ENCODE measurements around the gene HOXC12.
A peak's percentile ranks its signal among the peaks of the same experiment; 100 is the strongest.

Gene HOXC12

DNA sequence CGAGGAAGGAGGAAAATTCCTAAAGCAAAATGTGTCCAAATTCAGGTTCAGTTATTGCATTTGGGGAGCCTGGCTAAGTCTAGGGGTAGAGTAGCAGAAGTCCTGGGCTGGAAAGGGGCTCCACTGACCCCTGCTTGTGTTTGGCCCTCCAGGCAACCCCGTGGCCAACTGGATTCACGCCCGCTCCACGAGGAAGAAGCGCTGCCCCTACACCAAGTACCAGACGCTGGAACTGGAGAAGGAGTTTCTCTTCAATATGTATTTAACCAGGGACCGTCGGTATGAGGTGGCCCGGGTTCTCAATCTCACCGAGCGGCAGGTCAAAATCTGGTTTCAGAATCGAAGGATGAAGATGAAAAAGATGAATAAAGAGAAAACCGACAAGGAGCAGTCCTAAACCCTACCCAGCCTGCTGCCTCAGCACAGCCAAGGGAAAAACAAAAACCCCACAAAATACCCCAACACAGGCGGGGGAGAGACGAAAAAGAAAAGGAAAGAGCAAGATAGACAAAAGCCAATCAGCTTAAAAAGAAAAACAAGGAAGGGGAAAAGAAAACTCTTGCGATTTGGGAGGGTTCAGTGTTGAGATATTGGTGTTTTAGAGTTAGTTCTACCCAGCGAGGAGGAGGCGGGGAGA is 47.7 kb downstream of the HOXC12 start:
- Histone ChIP-seq H4K20me1 (peaks cover 96% of the 10 kb centered on the region), H3K4me1 (peaks cover 4% of the 10 kb centered on the region; the same call in 1 of the 2 replicates), H3K36me3 (no peaks in the 10 kb centered on the region), H3K27me3 (peaks cover 100% of the 10 kb centered on the region), H3K9ac (no peak overlapping the region), H3K4me3 (no peak overlapping the region), H3K9me3 (peaks cover 5% of the 10 kb centered on the region; the same call in 1 of the 2 replicates), H3K4me2 (no peak overlapping the region), H3K27ac (no peak overlapping the region)
- TF ChIP-seq Cebpa-rat (IDR thresholded peaks at IDR 0.05), result no peak

DNA sequence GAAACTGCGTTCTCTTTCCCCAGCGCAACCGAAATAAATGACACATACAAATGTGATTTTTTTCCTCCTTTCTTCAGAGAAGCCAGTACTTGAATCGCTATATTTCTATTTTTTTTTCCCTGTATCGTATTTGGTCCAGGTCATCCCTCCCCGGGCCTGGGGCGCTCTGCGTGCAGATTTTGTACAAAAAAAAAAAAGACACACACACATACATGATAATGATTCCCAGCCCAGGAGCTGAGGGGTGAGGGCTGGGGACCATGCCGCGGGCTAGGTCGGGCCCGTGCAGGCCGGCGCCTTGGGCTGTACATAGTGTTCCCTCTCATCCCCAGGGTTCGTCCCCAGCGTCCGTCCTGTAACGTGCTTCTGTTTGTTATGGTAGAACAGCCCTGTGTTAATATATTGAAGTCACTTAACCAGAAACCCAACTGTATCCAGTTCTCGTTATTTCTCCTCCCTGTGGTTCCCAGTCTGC is 48.2 kb downstream of the HOXC12 start:
- Histone ChIP-seq H3K4me2 (no peak overlapping the region), H3K36me3 (no peaks in the 10 kb centered on the region), H3K27me3 (peaks cover 100% of the 10 kb centered on the region), H3K4me1 (peaks cover 4% of the 10 kb centered on the region; the same call in 1 of the 2 replicates), H3K9ac (no peak overlapping the region), H4K20me1 (peaks cover 96% of the 10 kb centered on the region), H3K4me3 (no peak overlapping the region), H3K27ac (no peak overlapping the region), H3K9me3 (peaks cover 5% of the 10 kb centered on the region; the same call in 1 of the 2 replicates)
- no peak for TF ChIP-seq Cebpa-rat (IDR thresholded peaks at IDR 0.05)

DNA sequence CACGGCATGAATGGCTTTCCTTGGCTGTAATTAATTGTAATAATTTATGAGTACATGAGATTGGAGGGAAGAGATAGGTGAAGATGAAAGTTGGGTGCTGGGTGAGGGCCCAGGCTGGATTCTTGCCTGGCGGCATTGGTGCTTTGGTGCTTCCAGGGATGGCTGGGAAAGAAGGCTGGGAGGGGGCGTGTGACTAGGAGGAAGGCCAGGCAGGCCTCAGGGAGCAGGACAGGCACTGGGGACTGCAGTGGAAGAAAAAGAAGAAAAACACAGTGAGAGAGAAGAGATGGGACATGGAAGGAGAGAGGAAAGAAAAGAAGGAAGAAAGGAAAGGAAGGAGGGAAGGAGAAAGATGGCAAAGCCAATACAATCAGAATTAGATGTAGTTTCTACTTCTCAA is 48.9 kb downstream of the HOXC12 start:
- Histone ChIP-seq H3K36me3 (no peaks in the 10 kb centered on the region), H4K20me1 (peaks cover 95% of the 10 kb centered on the region), H3K9ac (no peak overlapping the region), H3K9me3 (peaks cover 5% of the 10 kb centered on the region; the same call in 1 of the 2 replicates), H3K27me3 (peaks cover 100% of the 10 kb centered on the region), H3K27ac (no peak overlapping the region), H3K4me1 (peaks cover 4% of the 10 kb centered on the region; the same call in 1 of the 2 replicates), H3K4me3 (no peak overlapping the region), H3K4me2 (no peak overlapping the region)
- no peak for TF ChIP-seq Cebpa-rat (IDR thresholded peaks at IDR 0.05)

DNA sequence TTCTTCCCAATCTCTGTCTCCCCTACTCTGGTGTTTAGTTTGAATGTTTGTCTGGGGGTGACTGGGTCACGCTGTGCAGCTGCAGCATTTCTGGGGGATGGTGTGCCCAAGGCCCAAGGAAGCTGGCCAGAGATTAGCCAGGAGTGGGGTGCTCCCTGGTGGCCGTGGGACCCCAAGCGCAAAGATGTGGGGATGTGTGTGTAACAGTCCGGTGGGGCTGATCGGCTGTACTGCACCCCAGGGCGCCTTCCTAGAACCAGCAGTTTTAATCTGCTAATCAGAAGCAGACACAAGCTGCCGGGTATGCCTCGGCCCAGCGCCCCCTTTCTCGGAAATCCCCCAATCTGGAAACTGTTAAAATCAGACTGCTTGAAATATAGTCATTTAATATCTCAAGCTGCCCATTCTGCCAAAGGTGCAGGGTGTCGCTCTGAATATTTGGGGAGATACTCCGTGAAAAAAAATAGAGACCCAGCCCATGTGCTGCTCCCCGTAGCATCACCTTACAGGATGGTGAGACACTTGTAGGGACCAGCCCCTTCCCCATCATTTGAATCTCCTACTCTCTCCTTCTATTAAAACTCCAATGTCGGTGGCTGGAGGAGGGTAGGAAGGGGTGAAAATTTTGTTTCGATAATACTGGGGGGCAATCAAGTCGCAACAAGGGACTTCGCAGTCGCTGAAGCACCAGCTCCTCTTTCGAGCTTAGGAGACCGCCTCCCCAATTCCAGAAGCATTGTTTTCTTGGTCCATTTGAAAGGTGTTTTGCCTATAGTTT is 49.5 kb downstream of the HOXC12 start:
- Histone ChIP-seq H3K36me3 (no peaks in the 10 kb centered on the region), H3K9ac (no peak overlapping the region), H4K20me1 (peaks cover 93% of the 10 kb centered on the region), H3K9me3 (peaks cover 5% of the 10 kb centered on the region; the same call in 1 of the 2 replicates), H3K27me3 (peaks cover 100% of the 10 kb centered on the region), H3K4me2 (no peak overlapping the region), H3K4me3 (no peak overlapping the region), H3K4me1 (peaks cover 4% of the 10 kb centered on the region; the same call in 1 of the 2 replicates), H3K27ac (no peak overlapping the region)
- TF ChIP-seq Cebpa-rat (IDR thresholded peaks at IDR 0.05), result no peak

DNA sequence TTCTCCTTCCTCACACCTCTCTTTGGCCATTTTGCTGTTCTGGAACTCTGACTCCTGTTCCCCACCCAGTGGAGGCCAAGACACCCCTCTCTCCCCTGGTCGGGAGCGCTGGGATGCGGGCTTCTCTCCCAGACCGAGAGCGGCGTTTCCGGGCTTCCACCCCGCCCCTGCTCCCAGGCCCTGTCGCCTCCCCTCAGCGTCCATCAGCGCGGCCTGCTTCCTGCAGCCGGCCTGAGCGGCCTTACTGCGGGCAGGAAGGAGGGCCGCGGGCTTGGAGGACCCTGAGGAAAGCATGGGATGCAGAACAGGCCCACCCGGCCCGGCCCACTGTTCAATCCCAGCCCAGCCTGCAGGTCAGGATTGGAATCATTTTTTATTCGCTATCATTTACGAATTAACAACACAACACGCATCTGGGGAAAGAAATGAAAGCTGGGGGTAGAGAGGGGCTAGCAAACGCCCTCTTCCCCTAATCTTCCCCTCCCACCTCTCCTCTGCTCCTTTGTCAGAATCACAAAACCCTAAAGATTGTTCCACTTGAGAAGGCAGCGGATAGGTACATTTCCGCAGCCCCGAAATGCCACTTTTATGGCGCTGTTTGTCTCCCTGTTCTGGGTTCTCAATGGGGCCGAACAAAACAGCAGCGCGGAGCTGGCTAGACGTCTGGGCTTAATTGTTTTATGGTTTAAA is 50.3 kb downstream of the HOXC12 start:
- TF ChIP-seq Cebpa-rat (IDR thresholded peaks at IDR 0.05), result no peak
- peaks cover 5% of the 10 kb centered on the region; the same call in 1 of the 2 replicates for H3K9me3 ChIP-seq
- H3K4me1 ChIP-seq, result peaks cover 4% of the 10 kb centered on the region; the same call in 1 of the 2 replicates
- no peaks in the 10 kb centered on the region for H3K36me3 ChIP-seq
- H3K9ac ChIP-seq, result no peak overlapping the region
- H3K27ac ChIP-seq, result no peak overlapping the region
- no peak overlapping the region for H3K4me2 ChIP-seq
- H3K4me3 ChIP-seq, result no peak overlapping the region
- peaks cover 95% of the 10 kb centered on the region for H4K20me1 ChIP-seq
- H3K27me3 ChIP-seq, result peaks cover 100% of the 10 kb centered on the region

DNA sequence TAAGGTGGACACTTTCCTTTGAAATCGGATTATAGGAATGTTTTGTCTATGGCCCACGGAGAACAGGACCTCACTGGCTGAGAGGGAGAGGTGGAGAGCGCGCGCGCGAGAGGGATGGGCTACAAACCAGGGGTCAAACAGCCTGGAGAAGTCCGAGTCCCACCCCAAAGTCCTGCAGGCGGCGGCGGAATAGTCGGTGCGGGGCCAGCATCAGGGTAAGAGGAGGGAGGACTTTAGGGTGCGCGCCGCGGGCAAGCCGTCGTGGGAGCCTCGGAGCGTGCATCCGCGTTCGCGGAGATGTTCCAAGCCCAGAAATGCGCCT is 50.8 kb downstream of the HOXC12 start:
- Histone ChIP-seq H3K4me3 (no peak overlapping the region), H3K9ac (no peak overlapping the region), H3K36me3 (no peaks in the 10 kb centered on the region), H3K27ac (no peak overlapping the region), H3K9me3 (0 out of 2 replicates have a peak, but pooled peaks cover under 1% of the 10 kb centered on the region), H4K20me1 (peaks cover 95% of the 10 kb centered on the region), H3K27me3 (peaks cover 100% of the 10 kb centered on the region), H3K4me2 (no peak overlapping the region), H3K4me1 (peaks cover 4% of the 10 kb centered on the region; the same call in 1 of the 2 replicates)
- no peak for TF ChIP-seq Cebpa-rat (IDR thresholded peaks at IDR 0.05)

DNA sequence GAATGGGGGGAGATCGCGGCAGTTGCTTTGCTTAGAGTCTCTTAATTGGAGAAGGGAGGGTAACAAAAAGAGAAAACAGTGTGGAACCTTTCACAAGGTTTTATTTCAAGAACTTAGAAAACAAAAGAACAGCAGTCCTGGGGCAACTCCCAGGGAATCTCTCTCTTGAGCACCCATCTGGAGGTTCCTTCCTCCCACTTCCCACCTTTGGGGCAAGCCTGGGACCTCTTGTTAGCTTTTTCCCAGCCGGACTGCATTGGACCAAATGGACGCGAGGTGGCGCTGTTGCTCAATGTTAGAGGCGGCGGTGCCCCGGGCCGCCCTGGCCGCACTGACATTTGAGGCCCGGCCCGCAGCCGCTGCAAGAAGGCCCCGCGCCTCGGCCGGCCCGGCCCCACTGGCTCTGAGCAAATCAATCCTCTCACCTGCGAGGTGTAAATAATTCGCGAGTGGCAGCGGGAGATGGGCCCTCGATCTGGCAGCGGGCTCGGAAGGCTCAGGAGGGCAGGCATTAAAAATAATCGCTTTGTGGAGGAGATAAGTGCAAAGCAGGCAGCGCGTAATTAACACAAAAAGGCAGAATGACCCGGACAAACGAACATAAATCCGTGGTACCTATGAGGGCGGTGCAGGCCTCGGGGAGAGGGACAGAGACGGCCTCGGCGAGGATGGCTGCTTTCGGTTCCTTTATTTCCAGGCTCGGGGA is 51.3 kb downstream of the HOXC12 start:
- H3K4me1 ChIP-seq, result peaks cover 4% of the 10 kb centered on the region; the same call in 1 of the 2 replicates
- no peaks in the 10 kb centered on the region for H3K36me3 ChIP-seq
- peak overlapping the region; percentile 58 for H3K4me2 ChIP-seq
- H3K27me3 ChIP-seq, result peaks cover 100% of the 10 kb centered on the region
- H4K20me1 ChIP-seq, result peaks cover 95% of the 10 kb centered on the region
- TF ChIP-seq Cebpa-rat (IDR thresholded peaks at IDR 0.05), result no peak
- no peak overlapping the region for H3K9ac ChIP-seq
- H3K4me3 ChIP-seq, result peak overlapping the region; percentile 20; the same call in 1 of the 2 replicates
- no peak overlapping the region for H3K27ac ChIP-seq
- H3K9me3 ChIP-seq, result no peaks in the 10 kb centered on the region

DNA sequence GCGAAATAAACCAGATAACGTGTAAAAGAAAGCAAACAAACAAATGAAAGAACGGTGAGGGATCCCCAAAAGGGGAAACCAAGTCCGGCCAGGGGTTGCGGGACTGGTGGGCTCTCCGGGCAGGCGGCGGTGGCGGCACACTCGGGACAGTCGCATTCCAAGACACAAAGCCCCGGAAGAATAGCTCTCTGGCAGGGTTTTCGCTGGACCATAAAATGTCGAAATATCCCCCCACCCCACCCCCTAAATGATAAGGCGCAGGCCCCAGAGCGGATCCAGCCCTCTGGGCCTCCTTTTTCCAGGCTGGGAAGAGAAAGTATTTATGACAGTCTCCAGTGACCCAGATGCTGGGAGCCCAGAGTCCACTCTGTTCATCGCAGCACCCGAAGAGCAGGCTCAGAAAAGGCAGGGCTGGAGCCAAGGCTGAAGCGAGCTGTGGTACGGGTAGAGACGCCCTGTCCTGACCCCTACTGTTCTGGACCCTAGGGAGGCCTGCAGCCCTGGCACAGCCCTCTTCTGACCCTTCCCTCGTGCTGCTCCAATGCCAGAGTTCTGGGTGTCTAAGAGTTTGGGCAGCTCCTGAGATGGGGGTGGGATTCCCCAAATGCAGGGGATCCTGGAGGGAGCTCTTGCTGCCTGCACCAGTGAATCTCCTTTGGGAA is 52.0 kb downstream of the HOXC12 start:
- H3K27ac ChIP-seq, result no peak overlapping the region
- peak overlapping the region; percentile 58 for H3K4me2 ChIP-seq
- H3K4me3 ChIP-seq, result 0 out of 2 replicates have a peak overlapping the region, but pooled peaks have one; percentile 20
- no peaks in the 10 kb centered on the region for H3K36me3 ChIP-seq
- no peaks in the 10 kb centered on the region for H3K9me3 ChIP-seq
- peaks cover 100% of the 10 kb centered on the region for H3K27me3 ChIP-seq
- peaks cover 4% of the 10 kb centered on the region; the same call in 1 of the 2 replicates for H3K4me1 ChIP-seq
- no peak overlapping the region for H3K9ac ChIP-seq
- TF ChIP-seq Cebpa-rat (IDR thresholded peaks at IDR 0.05), result no peak
- H4K20me1 ChIP-seq, result peaks cover 94% of the 10 kb centered on the region
